Small intestine (tissue), 7 donors: Measurements from ENCODE around the gene RRAGC. TPM values are rescaled to one million over a fixed set of nuclear protein-coding genes. Genes with fewer than 3 reads are reported as not detected.

Experiments
- DNase-seq, 2 donors: peaks; one replicate each; pipeline versions ENCODE4 v3.0.0 to v3.0.0-alpha.2; 2013
- FAIRE-seq: peaks from 2 replicates; lab custom pipeline; 2012; peaks lifted over from hg19 to GRCh38; lab: Jason Lieb, UNC
- H3K27ac ChIP-seq, 3 donors: one replicate each; pipeline ENCODE4 v1.5.1; 2013; ENCODE audit warnings: low read length in 2 of 3, mild to moderate bottlenecking in 2 of 3, control low read depth in 1 of 3, inconsistent platforms in 1 of 3, low read depth in 1 of 3, moderate library complexity in 1 of 3
- H3K27me3 ChIP-seq, 3 donors: one replicate each; pipeline ENCODE4 v1.6.1; 2013; ENCODE audit warnings: low read length in 3 of 3, inconsistent platforms in 1 of 3; ENCODE audit not compliant: control insufficient read depth in 3 of 3, insufficient read depth in 3 of 3
- H3K36me3 ChIP-seq, 3 donors: one replicate each; pipeline ENCODE4 v1.6.1; 2013; ENCODE audit warnings: low read length in 3 of 3, inconsistent platforms in 1 of 3, low read depth in 1 of 3, mild to moderate bottlenecking in 1 of 3, moderate library complexity in 1 of 3; ENCODE audit not compliant: control insufficient read depth in 3 of 3, insufficient read depth in 2 of 3
- H3K4me1 ChIP-seq, 3 donors: one replicate each; pipeline ENCODE4 v1.6.1; 2013; ENCODE audit warnings: low read length in 2 of 3, inconsistent platforms in 1 of 3, low read depth in 1 of 3, mild to moderate bottlenecking in 1 of 3, moderate library complexity in 1 of 3; ENCODE audit not compliant: control insufficient read depth in 3 of 3, insufficient read depth in 2 of 3
- H3K4me3 ChIP-seq, 3 donors: one replicate each; pipeline ENCODE4 v1.5.1; 2013; ENCODE audit warnings: low read length in 3 of 3, control low read depth in 1 of 3, inconsistent platforms in 1 of 3, low read depth in 1 of 3, mild to moderate bottlenecking in 1 of 3, moderate library complexity in 1 of 3
- H3K9me3 ChIP-seq, 2 donors: one replicate each; pipeline ENCODE4 v1.6.1; 2013; ENCODE audit warnings: low read depth in 1 of 2, low read length in 1 of 2; ENCODE audit not compliant: control insufficient read depth in 2 of 2, insufficient read depth in 1 of 2
- WGBS, 3 donors: extraction: QIAGEN DNeasy Blood & Tissue Kit; methylation state at CpG; one replicate each; pipeline ENCODE4 v1.1.7; 2013; 5-methylcytosine and 5-hydroxymethylcytosine counted together
- polyA plus RNA-seq, 4 donors: library from polyadenylated mRNA; stranded (reverse) in 3 of 4; unstranded in 1 of 4; fragments of 200-250 nt in 3 of 4; fragments of 120-200 nt in 1 of 4; gene quantifications; one replicate each; pipeline versions ENCODE4 v1.2.1 to v1.2.3, GENCODE V29; 2013
- donor health status: healthy with polysubstance abuse.
- donor health status: control.
- donor health status: control.
- donor health status: Bipolar disorder and iron deficiency.
- donor health status: healthy.

RRAGC gene
- polyA plus RNA-seq, 4 donors, result 15.1 to 27.9 (median 25.8) TPM

DNA sequence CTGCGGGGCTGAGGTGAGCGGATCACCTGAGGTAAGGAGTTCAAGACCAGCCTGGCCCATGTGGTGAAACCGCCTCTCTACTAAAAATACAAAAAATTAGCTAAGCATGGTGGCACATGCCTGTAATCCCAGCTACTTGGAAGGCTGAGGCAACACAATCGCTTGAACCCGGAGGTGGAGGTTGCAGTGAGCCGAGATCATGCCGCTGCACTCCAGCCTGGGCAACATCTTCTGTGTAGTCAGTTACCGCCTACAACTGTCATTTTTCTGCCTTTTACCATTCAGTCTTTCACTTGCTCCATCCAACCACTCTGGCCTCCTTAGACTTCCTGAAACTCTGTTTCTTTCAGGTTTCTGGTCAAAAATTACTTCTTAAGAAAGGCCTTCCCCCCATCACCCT is 11.4 kb upstream of the RRAGC start:
- H3K4me1 ChIP-seq, result peaks cover 0 to 9% (median 6%) of the 10 kb centered on the region in 3 donors
- H3K4me3 ChIP-seq, result no peak overlapping the region
- no peaks in the 10 kb centered on the region for H3K27me3 ChIP-seq
- 93 to 94% (median 94%) methylated on average over 8 of the region's 8 CpGs for WGBS, 3 donors
- DNase-seq, result no peak
- peaks cover 0 to 4% (median 0%) of the 10 kb centered on the region in 3 donors for H3K36me3 ChIP-seq
- H3K9me3 ChIP-seq, result no peaks in the 10 kb centered on the region
- FAIRE-seq, result no peak
- no peak overlapping the region for H3K27ac ChIP-seq

DNA sequence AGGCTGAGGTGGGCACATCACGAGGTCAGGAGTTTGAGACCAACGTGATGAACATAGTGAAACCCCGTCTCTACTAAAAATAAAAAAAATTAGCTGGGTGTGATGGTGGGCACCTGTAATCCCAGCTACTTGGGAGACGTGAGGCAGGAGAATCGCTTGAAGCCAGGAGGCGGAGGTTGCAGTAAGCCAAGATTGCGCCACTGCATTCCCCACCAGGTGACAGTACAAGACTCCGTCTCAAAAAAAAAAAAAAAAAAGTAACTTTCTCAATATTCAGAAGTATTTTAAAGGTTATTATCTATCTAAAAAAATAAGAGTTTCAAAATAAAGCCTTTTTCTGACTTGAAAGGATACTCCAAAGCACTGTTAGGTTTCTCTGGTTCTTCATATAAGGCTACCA is 7.6 kb upstream of the RRAGC start:
- H3K27me3 ChIP-seq, result no peaks in the 10 kb centered on the region
- peaks cover 0 to 7% (median 3%) of the 10 kb centered on the region in 3 donors for H3K36me3 ChIP-seq
- H3K9me3 ChIP-seq, result no peaks in the 10 kb centered on the region
- FAIRE-seq, result no peak
- no peak overlapping the region for H3K4me3 ChIP-seq
- DNase-seq, result no peak
- no peak overlapping the region for H3K27ac ChIP-seq
- peaks cover 0 to 4% (median 0%) of the 10 kb centered on the region in 3 donors for H3K4me1 ChIP-seq
- WGBS, 3 donors, result 95 to 97% (median 96%) methylated on average over 8 of the region's 8 CpGs

DNA sequence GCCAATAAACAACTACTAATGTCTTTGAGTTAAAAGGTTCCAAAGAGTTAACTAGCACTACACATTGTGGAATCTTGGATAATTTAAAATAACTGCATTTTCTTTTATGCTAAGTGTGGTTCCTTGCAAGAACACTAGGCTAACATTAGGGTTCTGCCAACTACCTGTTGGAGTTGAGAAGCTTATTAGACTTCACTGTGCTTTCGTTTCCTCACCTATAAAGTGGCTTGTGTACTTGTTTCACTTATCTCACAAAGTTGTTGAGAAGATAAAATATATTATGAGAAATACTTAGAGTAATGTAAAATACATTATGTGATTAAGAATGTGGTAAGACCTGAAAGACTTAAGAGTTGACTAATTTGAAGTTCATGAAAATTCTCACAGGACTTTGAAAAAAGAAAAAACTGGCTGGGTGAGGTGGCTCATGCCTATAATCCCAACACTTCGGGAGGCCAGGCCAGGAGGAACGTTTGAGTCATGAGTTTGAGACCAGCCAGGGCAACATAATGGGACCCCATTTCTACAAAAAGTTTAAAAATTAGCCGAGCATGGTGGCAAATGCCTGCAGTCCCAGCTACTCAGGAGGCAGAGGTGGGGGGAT is 5.6 kb upstream of the RRAGC start:
- H3K4me1 ChIP-seq, result peaks cover 0 to 6% (median 0%) of the 10 kb centered on the region in 3 donors
- no peaks in the 10 kb centered on the region for H3K9me3 ChIP-seq
- no peak overlapping the region for H3K27ac ChIP-seq
- H3K36me3 ChIP-seq, result peaks cover 0 to 7% (median 4%) of the 10 kb centered on the region in 3 donors
- WGBS, 3 donors, result 74 to 81% (median 78%) methylated on average over 4 of the region's 4 CpGs
- DNase-seq (no peak), FAIRE-seq (no peak)
- H3K4me3 ChIP-seq, result no peak overlapping the region
- no peaks in the 10 kb centered on the region for H3K27me3 ChIP-seq

- DNase-seq (peak; percentile 21 to 50), FAIRE-seq (no peak)
- peaks cover 0 to 14% (median 3%) of the 10 kb centered on the region in 3 donors for H3K4me1 ChIP-seq
- WGBS, 3 donors, result 3 to 9% (median 7%) methylated on average over 6 of the region's 6 CpGs
- H3K27me3 ChIP-seq, result no peaks in the 10 kb centered on the region
- H3K9me3 ChIP-seq, result no peaks in the 10 kb centered on the region
- H3K36me3 ChIP-seq, result peaks cover 0 to 5% (median 2%) of the 10 kb centered on the region in 3 donors
- H3K4me3 ChIP-seq, result peak overlapping the region; percentile 33 to 83 (median 63)
- peak overlapping the region in 2 of 3 donors; percentile 66 to 70 for H3K27ac ChIP-seq
These were observed 853 bp upstream of the RRAGC start for GRCh38 chr1:38860454-38860795.

GRCh38 chr1:38858833-38859560 is 575 bp downstream of the RRAGC start:
- peak overlapping the region; percentile 63 to 99 (median 86) for H3K4me3 ChIP-seq
- 0 to 1% (median 0%) methylated on average over 32 to 51 of the region's 51 CpGs for WGBS, 3 donors
- DNase-seq (peak; percentile 83 to 89), FAIRE-seq (no peak)
- H3K27ac ChIP-seq, result peak overlapping the region; percentile 79 to 94 (median 93)
- peaks cover 0 to 11% (median 0%) of the 10 kb centered on the region in 3 donors for H3K36me3 ChIP-seq
- H3K4me1 ChIP-seq, result peaks cover 0 to 14% (median 3%) of the 10 kb centered on the region in 3 donors
- no peaks in the 10 kb centered on the region for H3K9me3 ChIP-seq
- no peaks in the 10 kb centered on the region for H3K27me3 ChIP-seq

- Histone ChIP-seq H3K9me3 (no peaks in the 10 kb centered on the region), H3K27me3 (no peaks in the 10 kb centered on the region), H3K36me3 (peaks cover 6 to 23% (median 15%) of the 10 kb centered on the region in 3 donors), H3K27ac (no peak overlapping the region), H3K4me3 (no peak overlapping the region), H3K4me1 (peaks cover 0 to 3% (median 3%) of the 10 kb centered on the region in 3 donors)
- no peak for DNase-seq
- FAIRE-seq, result no peak
- WGBS, 3 donors, result 72 to 76% (median 74%) methylated on average over 4 of the region's 4 CpGs
These were observed 6.8 kb downstream of the RRAGC start for GRCh38 chr1:38852780-38853179.

GRCh38 chr1:38848071-38848470 is 11.5 kb downstream of the RRAGC start:
- DNase-seq (no peak), FAIRE-seq (no peak)
- no peak overlapping the region for H3K4me3 ChIP-seq
- 77 to 92% (median 92%) methylated on average over 1 of the region's 1 CpG for WGBS, 3 donors
- no peaks in the 10 kb centered on the region for H3K27me3 ChIP-seq
- no peaks in the 10 kb centered on the region for H3K4me1 ChIP-seq
- no peak overlapping the region for H3K27ac ChIP-seq
- H3K9me3 ChIP-seq, result no peaks in the 10 kb centered on the region
- H3K36me3 ChIP-seq, result peaks cover 6 to 27% (median 25%) of the 10 kb centered on the region in 3 donors

- H3K27me3 ChIP-seq, result no peaks in the 10 kb centered on the region
- no peaks in the 10 kb centered on the region for H3K4me1 ChIP-seq
- H3K27ac ChIP-seq, result no peak overlapping the region
- H3K4me3 ChIP-seq, result no peak overlapping the region
- H3K9me3 ChIP-seq, result no peaks in the 10 kb centered on the region
- FAIRE-seq, result no peak
- DNase-seq, result no peak
- peaks cover 3 to 31% (median 21%) of the 10 kb centered on the region in 3 donors for H3K36me3 ChIP-seq
- 79 to 94% (median 91%) methylated on average over 3 of the region's 3 CpGs for WGBS, 3 donors
These were observed 13.4 kb downstream of the RRAGC start for GRCh38 chr1:38846210-38846609.
